IMR-90 (cell line): ENCODE measurements around the gene E4F1. TPM values are rescaled to one million over a fixed set of nuclear protein-coding genes. Genes with fewer than 3 reads are reported as not detected.

Experiments
- ATAC-seq: fragments of 200-7000 bp; cut with Tn5 transposase; 2 replicates; pipeline ENCODE4 v1.9.1; 2020; ENCODE audit warnings: low read depth, mild to moderate bottlenecking, moderate library complexity
- BruUV-seq: library from RNA; stranded (reverse); fragments of 400-500 nt; replicated peaks from 2 replicates; lab custom pipeline; 2021; lab: Mats Ljungman, UMichigan
- CTCF ChIA-PET: fragments of 300-600 bp; formaldehyde crosslinking; extraction: SDS; loops from one replicate; lab custom pipeline; 2021; ENCODE audit warnings: antibody characterized with exemption; lab: Yijun Ruan, JAX
- POLR2A ChIA-PET: fragments of 300-600 bp; sonication (Branson Sonifier 250); formaldehyde crosslinking; loops from one replicate; lab custom pipeline; 2022; ENCODE audit warnings: antibody characterized with exemption; ENCODE audit not compliant: unreplicated experiment; lab: Charles Lee
- DNase-seq: peaks from one replicate; pipeline ENCODE4 v3.0.0; 2013
- H2AFZ ChIP-seq: replicated peaks from 2 replicates; pipeline ENCODE3; 2013; ENCODE audit warnings: low read length, mild to moderate bottlenecking; ENCODE audit not compliant: poor library complexity
- H2AK5ac ChIP-seq: 2 replicates; pipeline ENCODE4 v1.6.1; 2013; ENCODE audit warnings: low read depth, low read length, inconsistent platforms
- H2AK9ac ChIP-seq: replicated peaks from 2 replicates; pipeline ENCODE3; 2013; ENCODE audit warnings: mild to moderate bottlenecking, low read depth, low read length, moderate library complexity; ENCODE audit not compliant: poor library complexity
- H2BK120ac ChIP-seq: 2 replicates; pipeline ENCODE4 v1.6.1; 2013; ENCODE audit warnings: low read depth, low read length, inconsistent platforms
- H2BK15ac ChIP-seq: 3 replicates; pipeline ENCODE4 v1.6.1; 2013; ENCODE audit warnings: low read depth, low read length, inconsistent platforms
- H2BK20ac ChIP-seq: 2 replicates; pipeline ENCODE4 v1.6.1; 2013; ENCODE audit warnings: low read depth, mild to moderate bottlenecking, inconsistent platforms, low read length, moderate library complexity
- H2BK5ac ChIP-seq: 2 replicates; pipeline ENCODE4 v1.6.1; 2013; ENCODE audit warnings: mild to moderate bottlenecking, low read depth, low read length, inconsistent platforms; ENCODE audit not compliant: poor library complexity, severe bottlenecking
- H3K14ac ChIP-seq: replicated peaks from 2 replicates; pipeline ENCODE4 v1.6.1; 2013; ENCODE audit warnings: low read depth, low read length, inconsistent platforms
- H3K18ac ChIP-seq: 2 replicates; pipeline ENCODE4 v1.6.1; 2013; ENCODE audit warnings: low read depth, low read length, control low read depth
- H3K23ac ChIP-seq: 2 replicates; pipeline ENCODE4 v1.6.1; 2013; ENCODE audit warnings: low read depth, low read length, inconsistent platforms
- H3K27ac ChIP-seq: 2 replicates; pipeline ENCODE4 v1.5.1; 2013; ENCODE audit warnings: mild to moderate bottlenecking, control low read depth, low read length; ENCODE audit not compliant: insufficient read depth
- H3K27me3 ChIP-seq: 2 replicates; pipeline ENCODE4 v1.6.1; 2013; ENCODE audit warnings: low read length; ENCODE audit not compliant: control insufficient read depth, insufficient read depth
- H3K36me3 ChIP-seq: 2 replicates; pipeline ENCODE4 v1.6.1; 2013; ENCODE audit warnings: low read length, mixed read lengths; ENCODE audit not compliant: control insufficient read depth, insufficient read depth
- H3K4ac ChIP-seq: 2 replicates; pipeline ENCODE4 v1.6.1; 2013; ENCODE audit warnings: low read depth, low read length, inconsistent platforms
- H3K4me1 ChIP-seq: 2 replicates; pipeline ENCODE4 v1.6.1; 2013; ENCODE audit warnings: low read length, mixed read lengths; ENCODE audit not compliant: control insufficient read depth, insufficient read depth
- H3K4me2 ChIP-seq: 2 replicates; pipeline ENCODE4 v1.6.1; 2013; ENCODE audit warnings: low read depth, mild to moderate bottlenecking, control low read depth, low read length, moderate library complexity
- H3K4me3 ChIP-seq: 2 replicates; pipeline ENCODE4 v1.5.1; 2013; ENCODE audit warnings: low read depth, mild to moderate bottlenecking, control low read depth, low read length, moderate library complexity; ENCODE audit not compliant: insufficient read depth
- H3K56ac ChIP-seq: 2 replicates; pipeline ENCODE4 v1.6.1; 2013; ENCODE audit warnings: low read length, inconsistent platforms; ENCODE audit not compliant: insufficient read depth; ENCODE audit errors: extremely low read depth
- H3K79me1 ChIP-seq, 2 experiments: 2 replicates each; pipeline ENCODE4 v1.6.1; 2013; ENCODE audit warnings: low read length in 2 of 2, inconsistent platforms in 1 of 2, low read depth in 1 of 2
- H3K9ac ChIP-seq: 2 replicates; pipeline ENCODE4 v1.6.1; 2013; ENCODE audit warnings: low read depth, low read length, control low read depth
- H3K9me1 ChIP-seq: 2 replicates; pipeline ENCODE4 v1.6.1; 2013; ENCODE audit warnings: low read length, inconsistent platforms; ENCODE audit not compliant: insufficient read depth
- H3K9me3 ChIP-seq: 2 replicates; pipeline ENCODE4 v1.6.1; 2013; ENCODE audit warnings: low read length; ENCODE audit not compliant: control insufficient read depth, insufficient read depth
- H4K20me1 ChIP-seq: 2 replicates; pipeline ENCODE4 v1.6.1; 2013; ENCODE audit warnings: low read length, inconsistent platforms; ENCODE audit not compliant: insufficient read depth
- H4K5ac ChIP-seq: 2 replicates; pipeline ENCODE4 v1.6.1; 2013; ENCODE audit warnings: mild to moderate bottlenecking, low read depth, low read length, control low read depth
- H4K8ac ChIP-seq, 2 experiments: 2 replicates each; pipeline ENCODE4 v1.6.1; 2013; ENCODE audit warnings: low read depth in 2 of 2, low read length in 2 of 2, control low read depth in 1 of 2, inconsistent platforms in 1 of 2
- H4K91ac ChIP-seq: 2 replicates; pipeline ENCODE4 v1.6.1; 2013; ENCODE audit warnings: low read depth, low read length, inconsistent platforms; ENCODE audit not compliant: insufficient read depth
- CHD1 ChIP-seq: IDR thresholded peaks from 2 replicates; pipeline ENCODE4 v1.6.1; 2012; ENCODE audit warnings: low read depth, low read length, improper control_type of control experiment
- CTCF ChIP-seq: conservative IDR thresholded peaks from 2 replicates; pipeline ENCODE4 v1.5.1; 2012; ENCODE audit warnings: mild to moderate bottlenecking, low read depth, low read length, improper control_type of control experiment
- ELK1 ChIP-seq: fragments of 150-350 bp; IDR thresholded peaks from 2 replicates; pipeline ENCODE4 v1.6.1; 2016; ENCODE audit warnings: low read depth, mild to moderate bottlenecking, low read length, moderate library complexity, borderline replicate concordance
- MAFK ChIP-seq: IDR thresholded peaks from 2 replicates; pipeline ENCODE4 v1.6.1; 2012; ENCODE audit warnings: low read depth, low read length, improper control_type of control experiment
- MAZ ChIP-seq: IDR thresholded peaks from 2 replicates; pipeline ENCODE4 v1.6.1; 2012; ENCODE audit warnings: low read depth, mild to moderate bottlenecking, low read length, improper control_type of control experiment, moderate library complexity, borderline replicate concordance
- RFX5 ChIP-seq: IDR thresholded peaks from 2 replicates; pipeline ENCODE4 v1.8.0; 2012; ENCODE audit warnings: low read depth, mild to moderate bottlenecking, low read length, moderate library complexity
- WGBS, 2 experiments: methylation state at CpG; one replicate each; pipeline versions ENCODE4 v1.1.5 to v1.1.7; 2013; ENCODE audit warnings: missing lambda C conversion rate in 2 of 2; ENCODE audit not compliant: insufficient read length in 1 of 2; ENCODE audit errors: extremely low coverage in 2 of 2; 5-methylcytosine and 5-hydroxymethylcytosine counted together
- dilution Hi-C: fragments of 300-500 bp; cut with HindIII; formaldehyde crosslinking; loops from one replicate; pipeline ENCODE4 v1.14.3; 2018; ENCODE audit warnings: low sequenced_read_pairs; ENCODE audit not compliant: unreplicated experiment
- in situ Hi-C: fragments of 300-500 bp; cut with MboI; formaldehyde crosslinking; loops from 3 replicates; pipeline ENCODE4 v1.14.3; 2019; ENCODE audit warnings: low sequenced_read_pairs, inconsistent platforms, mixed read lengths
- intact Hi-C: fragments of 100-400 bp; cut with micrococcal nuclease; formaldehyde crosslinking; loops from 2 replicates; pipeline ENCODE4 v1.10.0; 2022
- polyA plus RNA-seq, 3 experiments: library from polyadenylated mRNA; depleted of rRNA; stranded (reverse); fragments of >200 nt; gene quantifications; 2 replicates each; pipeline ENCODE4 v1.2.3, GENCODE V29; 2012; ENCODE audit warnings: low replicate concordance in 1 of 3
- total RNA-seq: library from RNA; depleted of rRNA; stranded (reverse); fragments of >200 nt; gene quantifications from 2 replicates; pipeline ENCODE4 v1.2.3, GENCODE V29; 2012

E4F1 gene
- total and polyA plus RNA-seq, 2 of the 4 experiments (the other 2 are of a cell fraction) = 13.1 to 33.0 TPM

GRCh38 chr16:2195322-2196161 lies 27.8 kb upstream of the E4F1 start:
- Histone ChIP-seq H3K14ac (no peak overlapping the region), H4K8ac (no peak overlapping the region), H3K27ac (no peak overlapping the region), H2AK5ac (no peak overlapping the region), H2BK120ac (no peak overlapping the region), H3K79me1 (no peaks in the 10 kb centered on the region), H4K20me1 (no peaks in the 10 kb centered on the region; the same call in 1 of the 2 replicates), H3K4me2 (no peak overlapping the region), H3K18ac (no peak overlapping the region), H3K9me3 (no peaks in the 10 kb centered on the region), H3K56ac (no peak overlapping the region), H2BK20ac (no peak overlapping the region), H3K4ac (no peak overlapping the region), H3K4me1 (no peaks in the 10 kb centered on the region), H2BK5ac (no peak overlapping the region), H3K23ac (no peak overlapping the region), H4K91ac (no peak overlapping the region), H2BK15ac (no peak overlapping the region), H2AFZ (peak overlapping the region; percentile 41), H3K27me3 (peaks cover 64% of the 10 kb centered on the region), H2AK9ac (no peak overlapping the region), H4K5ac (no peak overlapping the region), H3K36me3 (no peaks in the 10 kb centered on the region), H3K9ac (no peak overlapping the region), H3K9me1 (no peaks in the 10 kb centered on the region), H3K4me3 (no peak overlapping the region; the same call in 1 of the 2 replicates)
- dilution Hi-C loops (no loop called here), intact Hi-C loops (no loop called here), in situ Hi-C loops (no loop called here)
- ChIA-PET CTCF (no interaction called here), POLR2A (no interaction called here)
- TF ChIP-seq MAFK (no peak), CHD1 (no peak), MAZ (no peak), RFX5 (no peak), ELK1 (no peak), CTCF (no peak)
- 2% methylated on average over 18 of the region's 49 CpGs; no CpG with 5 or more reads in 1 of the 2 experiments for WGBS, 2 experiments
- no peak for ATAC-seq
- BruUV-seq = no TSS peak
- DNase-seq = no peak
